DMS153 treated with DMSO at 0.1 percent for 48 hours (cell line): ENCODE data around the gene ARHGEF35.
"Not testable (repeated sequence)": the region's sequence is repeated elsewhere in the genome, so short reads cannot be mapped to it uniquely, and the experiment has no call there.

Experiments used
- DNase-seq: peaks from one replicate; lab custom pipeline; 2025; ENCODE audit not compliant: unreplicated experiment; lab: John Stamatoyannopoulos, UW

Gene ARHGEF35

GRCh38 chr7:144195212-144195872, at the start of gene ARHGEF35:
TSS of gene ARHGEF35 (minus strand) at chr7:144195833. CDS start at chr7:144188383, 7,450 bp downstream.
- not testable (repeated sequence) for DNase-seq

DNA sequence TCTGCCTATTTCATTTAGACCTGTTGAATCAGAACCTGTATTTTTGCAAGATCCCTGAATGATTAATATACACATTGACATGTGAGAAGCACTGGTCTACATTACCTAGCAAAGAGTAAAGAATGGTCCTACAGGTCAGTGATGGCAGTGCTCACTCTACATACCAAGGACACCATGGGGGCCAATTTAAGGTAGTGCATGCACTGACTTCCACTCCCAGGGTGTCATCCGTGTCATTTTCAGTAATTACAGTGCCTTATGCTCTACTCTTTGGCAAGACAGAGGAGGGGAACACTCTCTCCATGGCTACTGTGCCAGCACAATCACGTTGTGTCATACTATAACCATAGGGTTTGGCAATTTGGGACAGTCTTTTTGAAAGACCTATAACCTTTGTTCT, 49.7 kb upstream of the ARHGEF35 start:
- not testable (repeated sequence) for DNase-seq

DNA sequence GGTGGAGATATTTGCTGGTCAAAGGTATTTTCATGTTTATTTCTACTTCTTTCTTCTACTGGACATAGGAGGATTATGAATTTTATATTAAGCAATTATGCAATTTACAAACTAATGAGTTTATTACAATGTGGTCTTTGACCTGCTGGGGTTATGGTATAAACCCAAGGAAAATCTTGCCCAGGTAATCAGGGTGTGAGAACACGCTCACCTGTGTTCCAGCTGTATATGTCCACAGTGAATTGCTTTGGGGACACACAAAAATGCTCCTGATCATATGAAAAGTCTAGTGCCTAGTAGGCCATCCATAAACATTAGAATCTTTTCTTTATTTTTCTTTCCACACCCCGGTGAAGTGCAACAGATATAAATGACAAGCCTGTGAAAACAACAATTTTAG, 43.7 kb upstream of the ARHGEF35 start, which contains the start of gene OR2A42:
TSS of gene OR2A42 (minus strand) at position 241 of the 400 bp plus-strand sequence. CDS start 6,762 bp downstream, outside the sequence.
- DNase-seq: not testable (repeated sequence)

DNA sequence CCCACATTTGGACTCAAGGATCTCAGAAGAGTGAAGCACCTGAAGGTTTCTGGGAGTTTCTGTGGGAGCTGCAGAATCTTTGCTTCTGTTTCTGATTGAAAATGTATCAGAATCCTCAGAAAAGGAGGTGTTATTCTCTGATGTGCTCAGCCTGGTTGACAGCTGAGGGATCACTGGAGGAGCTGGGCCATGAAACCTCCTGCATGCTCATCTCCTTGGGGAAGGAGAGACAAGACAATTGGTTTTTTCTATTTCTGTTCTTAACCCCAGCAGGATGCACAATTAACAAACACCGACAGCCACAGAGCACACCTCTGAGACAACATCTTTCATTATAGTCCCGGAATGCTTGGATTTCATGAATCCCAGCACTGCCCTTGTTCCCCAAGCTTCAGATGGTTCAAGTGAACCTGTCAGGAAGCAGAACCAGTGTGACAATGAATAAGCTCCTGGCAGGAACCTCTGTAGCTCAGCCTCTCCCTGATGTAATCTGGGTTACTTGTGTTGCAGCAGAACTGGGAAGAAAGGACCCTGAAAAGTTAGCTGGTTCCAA, 43.0 kb upstream of the ARHGEF35 start:
- DNase-seq: not testable (repeated sequence)

DNA sequence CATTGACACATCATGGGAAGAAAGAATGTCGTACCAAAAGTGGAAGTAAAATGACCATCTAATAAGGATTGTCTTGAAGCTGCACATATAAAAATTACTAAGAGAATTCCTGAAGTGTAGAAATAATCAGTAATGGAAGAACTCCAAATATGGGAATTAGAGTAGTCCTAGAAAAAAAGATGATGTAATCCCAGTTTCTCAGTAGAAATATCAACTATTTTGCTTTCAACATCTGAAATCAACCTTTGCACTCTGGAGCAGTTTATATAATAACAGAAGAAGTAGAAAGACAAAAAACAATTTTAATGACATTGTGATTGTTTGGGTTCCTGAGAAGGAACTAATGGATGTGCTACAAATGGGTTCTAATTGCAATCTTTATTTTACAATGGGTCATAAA, 37.4 kb upstream of the ARHGEF35 start:
- not testable (repeated sequence) for DNase-seq

- DNase-seq: not testable (repeated sequence)
Measured at GRCh38 chr7:144231027-144231426, 35.4 kb upstream of the ARHGEF35 start.

- not testable (repeated sequence) for DNase-seq
Measured at GRCh38 chr7:144228810-144229209, 33.2 kb upstream of the ARHGEF35 start.

- DNase-seq: not testable (repeated sequence)
Measured at GRCh38 chr7:144226866-144227265, 31.2 kb upstream of the ARHGEF35 start.

GRCh38 chr7:144223675-144224074, 28.0 kb upstream of the ARHGEF35 start:
- not testable (repeated sequence) for DNase-seq

- not testable (repeated sequence) for DNase-seq
Measured at GRCh38 chr7:144220531-144220930, 24.9 kb upstream of the ARHGEF35 start.

DNA sequence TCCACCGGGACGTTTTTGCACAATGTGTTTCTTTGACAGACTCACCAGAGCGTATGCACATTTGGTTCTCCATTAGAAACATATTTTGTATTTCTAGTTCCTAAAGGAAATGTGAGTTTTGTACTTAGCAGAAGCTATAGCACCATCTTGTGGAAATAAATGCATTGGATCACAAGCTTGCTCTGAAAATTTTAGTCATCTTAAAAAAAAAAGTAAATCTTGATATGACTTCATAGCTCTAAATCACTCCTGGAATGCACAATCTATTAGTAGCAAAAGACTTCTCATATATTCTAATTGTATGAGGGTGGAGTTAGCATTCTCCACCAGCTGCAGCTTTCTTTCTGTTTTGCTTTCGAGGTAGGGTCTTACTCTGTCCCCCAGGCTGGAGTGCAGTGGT, 23.5 kb upstream of the ARHGEF35 start:
- DNase-seq: not testable (repeated sequence)

DNA sequence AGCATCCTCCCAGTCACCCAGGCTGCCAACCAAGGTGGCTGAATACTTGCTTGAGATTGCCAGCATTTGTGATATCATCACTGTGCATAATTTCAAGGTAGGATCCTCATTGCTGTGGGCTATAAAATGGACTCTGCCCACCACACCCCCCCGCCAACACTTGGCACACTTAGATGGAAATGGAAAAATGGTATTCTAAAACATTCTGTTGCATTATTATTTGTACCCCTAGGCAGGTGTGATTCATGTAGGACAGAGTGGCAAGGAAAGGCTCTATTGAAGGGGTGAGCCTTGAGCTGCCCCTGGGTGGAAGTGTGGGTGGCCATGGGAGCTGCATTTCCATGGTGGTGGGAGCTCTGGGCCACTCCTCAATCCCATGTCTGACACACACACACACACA, 22.9 kb upstream of the ARHGEF35 start:
- not testable (repeated sequence) for DNase-seq

GRCh38 chr7:144217200-144217599, 21.6 kb upstream of the ARHGEF35 start:
- not testable (repeated sequence) for DNase-seq

- not testable (repeated sequence) for DNase-seq
Measured at GRCh38 chr7:144205306-144205705, 9.7 kb upstream of the ARHGEF35 start.

- DNase-seq: not testable (repeated sequence)
Measured at GRCh38 chr7:144203086-144203485, 7.5 kb upstream of the ARHGEF35 start.

- DNase-seq: not testable (repeated sequence)
Measured at GRCh38 chr7:144201978-144202377, 6.3 kb upstream of the ARHGEF35 start.

DNA sequence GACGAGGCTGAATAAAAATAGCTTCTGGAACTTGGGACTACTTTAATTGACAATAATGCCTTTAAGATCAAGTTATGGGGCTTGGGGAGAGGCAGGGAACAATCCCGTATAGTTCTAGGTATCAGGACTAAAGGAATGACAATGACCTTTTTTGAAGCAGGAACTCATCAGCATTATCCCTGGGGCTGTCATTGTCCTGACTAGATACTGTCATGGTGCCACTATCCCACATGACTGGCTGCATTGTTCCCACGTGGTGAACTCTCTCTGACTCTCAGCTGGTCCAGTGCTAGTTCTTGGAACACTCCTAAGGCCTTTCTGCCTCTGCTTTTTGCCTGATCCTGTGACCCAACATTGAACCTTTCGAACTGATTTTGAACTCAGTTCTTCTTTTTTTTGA, 3.3 kb upstream of the ARHGEF35 start:
- not testable (repeated sequence) for DNase-seq

GRCh38 chr7:144194453-144194852, 1.2 kb downstream of the ARHGEF35 start:
- not testable (repeated sequence) for DNase-seq

DNA sequence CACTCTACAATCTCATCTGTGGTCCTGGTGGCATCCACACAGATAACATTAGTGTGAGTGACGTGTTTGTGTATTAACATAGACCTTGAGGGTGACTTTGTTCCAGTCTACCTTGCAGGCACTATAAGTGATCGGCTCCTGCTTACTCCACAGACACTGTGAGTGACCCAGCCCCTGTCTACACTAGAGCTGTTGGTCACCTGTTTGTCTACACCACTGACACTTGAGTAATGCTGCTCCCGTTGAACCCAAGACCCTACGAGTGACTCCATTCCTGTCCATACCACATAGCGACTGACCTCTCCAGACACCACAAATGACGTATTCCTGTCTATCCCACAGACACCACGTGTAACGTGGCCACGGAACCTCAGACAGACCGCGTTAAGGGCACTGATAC, 1.9 kb downstream of the ARHGEF35 start:
- DNase-seq: not testable (repeated sequence)

DNA sequence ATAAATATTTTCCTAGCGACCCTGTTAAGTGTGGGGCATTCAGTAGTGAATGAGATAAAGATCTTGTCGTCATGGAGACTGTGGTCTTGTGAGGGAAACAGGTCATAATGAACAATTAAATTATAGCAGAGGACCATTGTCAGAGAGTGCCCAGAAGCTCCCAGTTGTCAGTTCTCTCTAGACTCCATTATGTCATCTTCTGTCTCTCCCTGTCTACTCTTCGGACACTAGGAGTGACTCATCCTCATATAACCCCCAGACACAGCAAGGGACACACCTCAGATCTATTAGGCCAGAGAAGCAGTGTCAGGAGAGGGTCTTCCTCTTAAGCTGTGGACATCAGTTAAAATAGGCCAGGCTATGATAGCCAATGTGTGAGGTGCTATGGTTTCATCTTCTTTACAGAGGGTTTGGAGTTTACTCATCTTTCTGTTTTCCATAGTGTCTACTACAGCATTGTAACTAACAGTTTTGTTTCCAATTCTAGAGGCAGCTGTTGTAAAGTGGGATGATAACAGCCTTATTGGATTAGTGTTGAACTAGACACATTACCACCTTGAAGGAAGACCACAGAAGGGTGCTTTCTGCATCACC, 7.0 kb downstream of the ARHGEF35 start:
- DNase-seq: not testable (repeated sequence)

GRCh38 chr7:144187848-144188247, 7.8 kb downstream of the ARHGEF35 start:
- not testable (repeated sequence) for DNase-seq

DNA sequence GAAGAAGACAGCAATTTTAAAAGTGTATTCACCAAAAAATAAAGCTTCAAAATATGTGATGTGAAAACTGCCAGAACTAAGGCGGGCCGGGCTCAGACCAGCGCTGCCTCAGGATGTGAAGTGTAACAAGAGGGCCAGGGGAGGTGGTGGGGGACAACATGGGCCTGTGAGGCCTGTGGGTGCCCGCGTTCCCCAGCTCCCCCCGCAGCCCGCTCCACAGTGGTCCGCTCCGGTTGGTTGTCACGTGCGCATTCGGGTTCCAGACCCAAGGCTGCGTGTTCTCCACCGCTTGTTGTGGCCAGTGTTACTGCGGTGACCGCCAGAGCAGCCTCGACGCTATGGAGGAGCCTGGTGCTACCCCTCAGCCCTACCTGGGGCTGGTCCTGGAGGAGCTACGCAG, 12.5 kb downstream of the ARHGEF35 start, which contains the start of gene CTAGE4:
TSS of gene CTAGE4 (plus strand) at position 301 of the 400 bp plus-strand sequence. CDS start at position 339, 38 bp downstream.
- not testable (repeated sequence) for DNase-seq
